ENCODE results near the gene H2AZ2.

DNA sequence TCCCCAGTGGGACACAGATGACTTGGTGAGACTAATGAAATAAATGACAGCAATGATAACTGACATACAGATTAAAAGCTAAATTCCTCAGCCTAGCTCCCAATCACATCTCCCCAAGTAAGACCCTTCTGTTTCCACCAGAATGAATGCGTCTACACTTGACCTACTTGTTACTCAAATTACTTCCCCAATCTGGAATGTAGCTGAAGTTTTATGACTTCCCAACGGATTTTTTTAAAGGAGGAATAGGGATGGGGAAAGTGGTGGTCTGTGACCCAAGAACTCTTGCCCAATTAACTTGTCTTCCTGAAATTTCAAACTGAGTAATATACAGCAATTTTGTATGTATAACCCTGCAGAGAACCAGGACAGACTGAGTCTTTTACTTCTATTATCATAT lies 9.1 kb downstream of the H2AZ2 start:
- TF ChIP-seq, protein P1, sequence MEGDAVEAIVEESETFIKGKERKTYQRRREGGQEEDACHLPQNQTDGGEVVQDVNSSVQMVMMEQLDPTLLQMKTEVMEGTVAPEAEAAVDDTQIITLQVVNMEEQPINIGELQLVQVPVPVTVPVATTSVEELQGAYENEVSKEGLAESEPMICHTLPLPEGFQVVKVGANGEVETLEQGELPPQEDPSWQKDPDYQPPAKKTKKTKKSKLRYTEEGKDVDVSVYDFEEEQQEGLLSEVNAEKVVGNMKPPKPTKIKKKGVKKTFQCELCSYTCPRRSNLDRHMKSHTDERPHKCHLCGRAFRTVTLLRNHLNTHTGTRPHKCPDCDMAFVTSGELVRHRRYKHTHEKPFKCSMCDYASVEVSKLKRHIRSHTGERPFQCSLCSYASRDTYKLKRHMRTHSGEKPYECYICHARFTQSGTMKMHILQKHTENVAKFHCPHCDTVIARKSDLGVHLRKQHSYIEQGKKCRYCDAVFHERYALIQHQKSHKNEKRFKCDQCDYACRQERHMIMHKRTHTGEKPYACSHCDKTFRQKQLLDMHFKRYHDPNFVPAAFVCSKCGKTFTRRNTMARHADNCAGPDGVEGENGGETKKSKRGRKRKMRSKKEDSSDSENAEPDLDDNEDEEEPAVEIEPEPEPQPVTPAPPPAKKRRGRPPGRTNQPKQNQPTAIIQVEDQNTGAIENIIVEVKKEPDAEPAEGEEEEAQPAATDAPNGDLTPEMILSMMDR (conservative IDR thresholded peaks at IDR 0.05; ENCODE audit: low read length), result no peak
- no peak for TF ChIP-seq EZH2phosphoT487 (IDR thresholded peaks at IDR 0.05; ENCODE audit: borderline replicate concordance, low read depth, low read length)
